Mononuclear cell (primary cell): ENCODE results near the gene LDB2. TPM values are rescaled to one million over a fixed set of nuclear protein-coding genes. Genes with fewer than 3 reads are reported as not detected.

Experiments
- H3K27me3 ChIP-seq: 2 replicates; pipeline ENCODE4 v1.6.0; 2011; ENCODE audit warnings: low read length, control low read depth; ENCODE audit not compliant: insufficient read depth
- H3K4me1 ChIP-seq: 2 replicates; pipeline ENCODE4 v1.5.1; 2011; ENCODE audit warnings: mild to moderate bottlenecking, low read length, control low read depth; ENCODE audit not compliant: insufficient read depth
- H3K4me3 ChIP-seq: 2 replicates; pipeline ENCODE4 v1.5.1; 2011; ENCODE audit warnings: mild to moderate bottlenecking, low read length, moderate library complexity
- H3K9me3 ChIP-seq: 2 replicates; pipeline ENCODE4 v1.5.1; 2011; ENCODE audit warnings: low read depth, mild to moderate bottlenecking, control low read depth, low read length
- total RNA-seq: library from RNA; depleted of rRNA; stranded (reverse); fragments of >200 nt; gene quantifications from one replicate; pipeline ENCODE4 v1.2.3, GENCODE V29; 2012

Gene LDB2
- total RNA-seq, 1 donor = 0.52 TPM

- no peaks in the 10 kb centered on the region for H3K4me1 ChIP-seq
- no peak overlapping the region for H3K4me3 ChIP-seq
- H3K9me3 ChIP-seq = no peaks in the 10 kb centered on the region
These were observed 1.3 kb downstream of the LDB2 start for GRCh38 chr4:16896881-16897750.

GRCh38 chr4:16894406-16894805 is 4.0 kb downstream of the LDB2 start:
- Histone ChIP-seq H3K9me3 (no peaks in the 10 kb centered on the region), H3K4me1 (peaks cover 10% of the 10 kb centered on the region), H3K27me3 (peaks cover 10% of the 10 kb centered on the region), H3K4me3 (no peak overlapping the region)

More at GRCh38 chr4:16896881-16897750, 1.3 kb downstream of the LDB2 start:
- peaks cover 10% of the 10 kb centered on the region for H3K27me3 ChIP-seq

GRCh38 chr4:16893141-16893651 is 5.2 kb downstream of the LDB2 start:
- H3K4me3 ChIP-seq = no peak overlapping the region
- H3K9me3 ChIP-seq = no peaks in the 10 kb centered on the region
- peaks cover 10% of the 10 kb centered on the region for H3K4me1 ChIP-seq
- peaks cover 8% of the 10 kb centered on the region for H3K27me3 ChIP-seq

GRCh38 chr4:16890651-16891050 is 7.8 kb downstream of the LDB2 start:
- Histone ChIP-seq H3K9me3 (no peaks in the 10 kb centered on the region), H3K4me3 (no peak overlapping the region), H3K27me3 (no peaks in the 10 kb centered on the region), H3K4me1 (peaks cover 10% of the 10 kb centered on the region)

- H3K4me3 ChIP-seq = no peak overlapping the region
- peaks cover 10% of the 10 kb centered on the region for H3K4me1 ChIP-seq
- no peaks in the 10 kb centered on the region for H3K27me3 ChIP-seq
- no peaks in the 10 kb centered on the region for H3K9me3 ChIP-seq
These were observed 8.5 kb downstream of the LDB2 start for GRCh38 chr4:16889945-16890344.

GRCh38 chr4:16887887-16888286 is 10.6 kb downstream of the LDB2 start:
- Histone ChIP-seq H3K4me3 (no peak overlapping the region), H3K27me3 (no peaks in the 10 kb centered on the region), H3K4me1 (peaks cover 10% of the 10 kb centered on the region), H3K9me3 (no peaks in the 10 kb centered on the region)

- Histone ChIP-seq H3K4me3 (no peak overlapping the region), H3K4me1 (peaks cover 2% of the 10 kb centered on the region), H3K27me3 (no peaks in the 10 kb centered on the region), H3K9me3 (no peaks in the 10 kb centered on the region)
These were observed 13.6 kb downstream of the LDB2 start for GRCh38 chr4:16884673-16885460.

- Histone ChIP-seq H3K27me3 (no peaks in the 10 kb centered on the region), H3K9me3 (no peaks in the 10 kb centered on the region), H3K4me1 (no peaks in the 10 kb centered on the region), H3K4me3 (no peak overlapping the region)
These were observed 14.6 kb downstream of the LDB2 start for GRCh38 chr4:16883806-16884205.

- Histone ChIP-seq H3K4me1 (no peaks in the 10 kb centered on the region), H3K4me3 (no peak overlapping the region), H3K27me3 (no peaks in the 10 kb centered on the region), H3K9me3 (no peaks in the 10 kb centered on the region)
These were observed 17.1 kb downstream of the LDB2 start for GRCh38 chr4:16881151-16881884.

- no peaks in the 10 kb centered on the region for H3K4me1 ChIP-seq
- H3K27me3 ChIP-seq = no peaks in the 10 kb centered on the region
- no peaks in the 10 kb centered on the region for H3K9me3 ChIP-seq
- H3K4me3 ChIP-seq = no peak overlapping the region
These were observed 23.0 kb downstream of the LDB2 start for GRCh38 chr4:16875487-16875886.

- Histone ChIP-seq H3K4me1 (no peaks in the 10 kb centered on the region), H3K9me3 (no peaks in the 10 kb centered on the region), H3K27me3 (no peaks in the 10 kb centered on the region), H3K4me3 (no peak overlapping the region)
These were observed 28.7 kb downstream of the LDB2 start for GRCh38 chr4:16869594-16870245.

GRCh38 chr4:16868674-16869073 is 29.8 kb downstream of the LDB2 start:
- H3K4me3 ChIP-seq = no peak overlapping the region
- no peaks in the 10 kb centered on the region for H3K27me3 ChIP-seq
- no peaks in the 10 kb centered on the region for H3K9me3 ChIP-seq
- H3K4me1 ChIP-seq = no peaks in the 10 kb centered on the region

- Histone ChIP-seq H3K4me1 (no peaks in the 10 kb centered on the region), H3K27me3 (no peaks in the 10 kb centered on the region), H3K4me3 (no peak overlapping the region), H3K9me3 (no peaks in the 10 kb centered on the region)
These were observed 30.6 kb downstream of the LDB2 start for GRCh38 chr4:16867827-16868226.

- Histone ChIP-seq H3K4me1 (no peaks in the 10 kb centered on the region), H3K9me3 (no peaks in the 10 kb centered on the region), H3K27me3 (no peaks in the 10 kb centered on the region), H3K4me3 (no peak overlapping the region)
These were observed 31.5 kb downstream of the LDB2 start for GRCh38 chr4:16866974-16867373.
